HG03103 (cell line): ENCODE data around the gene HOXB1.

Experiments used
- ATAC-seq: cut with Tn5 transposase; IDR thresholded peaks from one replicate; pipeline ENCODE4 v1.9.1; 2021; ENCODE audit warnings: low read depth; ENCODE audit not compliant: unreplicated experiment

Gene HOXB1

DNA sequence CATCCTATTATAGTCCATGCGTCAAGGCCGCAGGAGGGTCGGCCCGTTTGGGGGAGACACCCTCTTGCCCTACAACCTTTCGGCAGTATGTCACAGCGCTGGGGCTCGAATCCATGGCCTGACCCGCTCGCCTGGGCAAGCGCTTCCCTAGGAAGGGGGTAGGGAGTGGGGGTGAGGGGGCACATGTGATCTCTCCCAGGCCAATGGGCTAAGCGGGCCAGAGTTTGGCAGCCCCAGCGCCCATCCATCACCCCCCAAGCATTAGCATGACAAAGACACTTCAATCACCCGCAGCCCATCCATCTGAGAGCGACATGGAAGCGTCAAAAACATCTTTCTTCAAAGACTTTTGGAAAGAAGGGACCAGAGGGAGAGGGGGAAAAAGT, at the start of gene HOXB1:
Gene HOXB1 (minus strand): TSS at position 125 of the 386 bp plus-strand sequence. CDS start 107 bp downstream, at position 18.
- no peak for ATAC-seq

DNA sequence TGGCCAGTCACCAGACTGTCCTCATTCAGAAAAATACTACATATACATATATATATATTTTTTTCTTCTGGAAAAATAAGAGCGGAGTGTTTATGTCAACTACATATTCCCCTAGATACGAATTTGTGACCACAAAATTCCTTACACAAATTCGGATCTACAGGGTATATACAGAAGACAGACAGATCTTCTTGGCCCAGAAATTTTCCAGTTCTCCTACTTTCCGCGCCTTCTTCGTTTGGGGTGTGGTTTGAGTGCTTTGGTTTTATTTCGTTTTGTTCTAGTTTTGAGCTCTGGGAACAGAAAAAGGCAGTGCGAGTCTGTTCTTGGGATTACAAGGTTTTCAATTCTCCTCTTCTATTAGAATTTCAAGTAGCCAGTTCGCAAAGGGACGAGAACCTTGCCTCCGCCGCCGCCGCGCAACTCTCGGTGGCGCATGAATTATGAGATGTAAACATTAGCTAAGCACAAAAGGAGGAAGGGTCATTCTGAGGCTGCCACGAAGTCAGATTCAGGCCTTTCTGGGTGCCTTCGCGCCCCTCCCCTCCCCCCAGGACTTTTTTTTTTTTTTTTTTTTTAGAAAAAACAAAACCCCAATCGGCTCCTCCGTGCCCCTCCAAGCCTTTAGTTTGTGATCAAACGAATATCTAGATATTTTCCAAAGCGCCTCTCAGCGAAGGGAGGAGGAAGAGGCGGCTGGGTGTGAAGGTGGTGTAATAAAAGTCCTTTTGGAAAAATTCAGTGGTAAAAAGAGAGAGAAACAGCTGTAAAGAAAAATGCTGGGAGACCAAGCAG, 49.1 kb upstream of the HOXB1 start:
- ATAC-seq, result no peak

DNA sequence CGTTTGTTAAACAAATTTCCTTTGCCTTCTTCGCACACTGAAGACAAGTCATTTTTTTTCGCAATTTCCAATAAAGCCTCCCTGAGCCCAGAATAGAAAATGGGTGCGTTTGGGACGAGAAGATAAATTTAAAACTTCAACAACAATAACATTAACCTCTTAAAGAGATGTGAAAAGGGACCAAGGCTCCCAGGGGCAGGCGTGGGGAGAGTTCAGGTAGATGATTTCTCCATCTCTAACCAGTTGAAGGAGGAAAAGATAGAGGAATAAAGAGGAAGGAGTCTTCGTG, 48.6 kb upstream of the HOXB1 start:
- no peak for ATAC-seq

DNA sequence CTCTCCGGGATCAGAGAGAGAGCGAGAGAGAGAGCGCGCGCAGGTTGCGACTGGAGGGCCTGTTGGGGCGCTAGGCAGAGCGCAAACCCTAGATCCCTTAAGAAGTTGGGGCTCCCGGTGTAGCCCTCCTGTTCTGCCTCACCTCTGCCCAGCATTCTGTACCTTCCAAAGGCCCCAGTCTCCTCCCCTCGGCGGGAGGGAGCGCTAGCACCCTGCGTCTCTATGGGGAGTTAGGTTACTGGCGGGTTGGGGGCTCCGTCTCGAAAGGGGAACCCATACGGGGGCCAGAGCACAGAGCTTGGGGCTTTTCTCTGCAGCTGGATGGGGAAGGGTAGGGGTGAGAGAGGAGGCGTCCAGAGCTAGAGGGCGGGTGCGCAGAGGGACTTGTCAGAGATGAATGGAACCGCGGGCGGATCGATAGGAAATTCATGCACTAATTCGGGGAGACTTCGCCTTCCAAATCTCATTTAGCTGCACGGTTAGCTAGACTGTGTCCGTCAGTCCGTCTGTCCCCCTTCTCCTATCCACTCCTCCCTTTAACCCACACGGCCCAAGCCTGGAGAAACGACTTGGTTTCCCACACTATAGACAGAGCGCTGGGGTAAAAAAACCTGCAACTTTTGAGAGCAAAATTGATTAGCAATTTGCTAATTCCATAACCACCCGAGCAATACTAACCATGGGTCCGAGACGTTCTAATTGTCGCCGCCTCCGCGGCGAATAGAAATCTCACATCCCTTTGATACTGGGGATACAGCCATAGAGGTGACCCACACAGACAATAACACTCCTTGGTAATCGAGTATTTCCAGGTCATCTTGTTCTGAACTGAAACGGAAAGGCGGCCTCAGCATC, 48.0 kb upstream of the HOXB1 start:
- no peak for ATAC-seq

DNA sequence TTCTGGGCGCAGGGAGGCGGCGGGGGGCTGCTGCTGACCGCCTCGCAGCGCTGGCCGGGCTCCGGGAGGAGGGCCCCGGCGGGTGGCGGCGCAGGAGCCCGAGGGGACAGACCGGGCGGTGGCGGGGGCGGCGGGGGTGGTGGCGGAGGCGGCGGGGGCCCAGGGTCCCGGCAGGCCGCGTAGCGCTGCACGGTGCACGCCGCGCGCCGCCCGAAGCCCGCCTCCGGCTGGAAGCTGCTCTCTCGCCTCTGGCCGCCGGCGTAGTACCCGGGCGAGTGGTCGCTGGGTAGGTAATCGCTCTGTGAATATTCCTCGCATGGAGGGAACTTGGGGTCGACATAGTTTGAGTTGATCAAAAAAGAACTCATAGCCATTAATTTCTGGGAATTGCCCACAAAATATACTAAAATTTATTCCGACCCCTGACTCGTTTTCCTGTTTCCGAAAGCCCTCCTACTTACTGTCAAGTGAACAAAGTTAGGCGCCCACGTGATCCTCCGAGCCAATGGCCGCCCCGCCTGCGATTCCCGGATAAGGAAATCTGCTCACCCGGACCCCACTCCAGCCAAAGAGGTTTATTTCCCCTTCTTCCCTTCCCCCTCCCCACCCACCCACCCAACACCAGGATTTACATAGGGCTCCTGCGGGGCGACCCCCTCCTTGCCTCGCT, 47.3 kb upstream of the HOXB1 start, which contains the start of gene HOXB4:
Gene HOXB4 (minus strand): TSS at position 405 of the 670 bp plus-strand sequence. CDS start 31 bp downstream, at position 374.
- ATAC-seq, result no peak

DNA sequence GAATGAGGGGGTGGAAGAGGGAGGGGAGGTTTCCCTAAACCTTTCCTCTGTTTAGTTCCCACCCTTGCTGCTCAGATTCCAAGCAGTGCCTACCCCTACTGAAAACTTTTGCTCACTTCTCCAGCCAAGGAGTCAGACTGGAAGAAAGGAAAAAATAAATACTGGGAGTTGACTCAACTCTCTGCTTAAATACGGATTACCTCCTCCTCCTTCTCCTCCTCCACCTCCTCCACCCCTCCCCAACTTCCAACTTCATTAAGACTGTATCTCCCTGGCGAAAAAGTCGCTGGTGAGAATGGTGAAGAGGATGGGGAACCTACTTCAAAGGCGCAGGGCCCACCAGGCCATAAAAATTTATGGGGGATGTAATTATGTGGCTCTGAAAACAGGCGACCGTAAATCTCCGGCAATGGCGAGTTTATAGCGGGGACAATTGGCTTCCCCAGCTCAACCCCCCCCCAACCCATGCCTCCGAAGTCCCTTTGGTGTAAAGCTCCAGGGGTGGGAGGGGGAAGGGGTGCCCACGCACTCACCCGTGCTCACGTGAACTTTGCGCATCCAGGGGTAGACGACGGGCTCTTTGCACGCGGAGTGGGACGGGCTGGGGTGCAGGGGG, 46.6 kb upstream of the HOXB1 start:
- no peak for ATAC-seq

DNA sequence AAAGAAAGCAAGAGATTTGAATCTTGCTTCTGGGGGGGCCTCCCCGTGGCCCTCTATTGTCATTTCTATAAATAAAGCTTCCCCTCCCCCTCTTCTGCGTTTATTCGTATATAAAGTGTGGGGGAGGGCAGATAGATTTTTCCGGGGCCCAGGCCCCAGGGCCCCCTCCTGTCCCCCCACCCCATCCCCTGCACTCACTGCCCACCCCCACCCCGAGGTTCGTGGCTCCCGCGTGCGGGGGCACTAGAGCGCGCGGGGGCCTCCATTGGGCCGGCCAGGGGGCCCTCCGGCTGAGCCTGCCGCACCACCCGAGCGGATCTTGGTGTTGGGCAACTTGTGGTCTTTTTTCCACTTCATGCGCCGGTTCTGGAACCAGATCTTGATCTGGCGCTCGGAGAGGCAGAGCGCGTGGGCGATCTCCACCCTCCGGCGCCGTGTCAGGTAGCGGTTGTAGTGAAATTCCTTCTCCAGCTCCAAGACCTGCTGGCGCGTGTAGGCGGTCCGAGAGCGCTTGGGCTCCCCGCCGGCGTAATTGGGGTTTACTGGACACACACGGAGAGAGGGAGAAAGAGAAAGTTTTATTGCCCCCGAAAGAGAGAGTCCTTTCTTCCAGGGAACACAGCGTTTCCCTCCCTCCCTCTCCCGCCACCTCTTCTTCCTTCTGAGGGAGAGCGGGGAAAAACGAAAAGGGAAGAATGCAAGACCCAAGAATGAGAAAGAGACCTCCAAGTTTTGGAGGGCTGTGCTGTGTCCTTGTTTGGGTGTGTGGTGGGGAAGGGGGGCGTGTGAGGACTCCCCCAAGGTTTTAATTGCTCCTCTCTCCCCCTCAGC, 45.9 kb upstream of the HOXB1 start:
- ATAC-seq, result no peak

DNA sequence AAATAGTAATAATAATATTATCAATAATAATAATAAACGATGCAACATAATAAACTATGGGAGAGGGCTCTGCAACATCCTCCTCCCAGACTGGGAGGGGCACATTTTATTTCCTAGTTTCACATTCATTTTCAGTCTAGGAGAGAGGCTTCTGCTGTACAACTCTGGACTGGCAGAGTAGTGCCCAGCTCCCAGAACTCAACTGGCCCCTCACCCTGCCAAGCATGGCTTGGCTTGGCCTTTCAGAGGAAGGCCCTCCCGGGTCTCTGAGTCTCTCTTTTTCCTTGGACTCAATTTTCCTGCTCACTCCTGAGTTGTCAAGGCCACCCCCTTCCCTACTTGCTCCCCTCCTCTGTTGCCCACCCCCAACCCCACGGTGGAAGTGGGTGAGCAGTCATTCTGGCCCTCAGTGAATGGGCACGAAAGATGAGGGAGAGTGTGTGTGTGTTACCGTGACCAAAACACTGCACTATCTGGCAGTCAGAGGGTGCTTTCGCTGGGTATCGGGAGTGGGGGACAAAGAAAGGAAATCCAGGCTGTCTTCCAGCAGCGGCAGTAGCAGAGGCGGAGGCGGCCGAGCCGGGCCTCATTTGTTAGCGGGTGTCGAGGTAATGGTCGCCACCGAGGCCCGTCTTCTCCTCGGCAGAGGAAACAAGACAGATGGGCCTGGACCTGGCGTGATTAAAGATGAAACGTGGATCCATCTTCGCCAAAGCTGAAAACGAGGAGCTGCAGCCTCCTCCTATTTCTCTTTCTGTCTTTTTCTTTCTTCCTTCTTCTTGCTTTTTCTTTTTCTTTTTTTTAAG, 45.1 kb upstream of the HOXB1 start:
- ATAC-seq, result no peak

DNA sequence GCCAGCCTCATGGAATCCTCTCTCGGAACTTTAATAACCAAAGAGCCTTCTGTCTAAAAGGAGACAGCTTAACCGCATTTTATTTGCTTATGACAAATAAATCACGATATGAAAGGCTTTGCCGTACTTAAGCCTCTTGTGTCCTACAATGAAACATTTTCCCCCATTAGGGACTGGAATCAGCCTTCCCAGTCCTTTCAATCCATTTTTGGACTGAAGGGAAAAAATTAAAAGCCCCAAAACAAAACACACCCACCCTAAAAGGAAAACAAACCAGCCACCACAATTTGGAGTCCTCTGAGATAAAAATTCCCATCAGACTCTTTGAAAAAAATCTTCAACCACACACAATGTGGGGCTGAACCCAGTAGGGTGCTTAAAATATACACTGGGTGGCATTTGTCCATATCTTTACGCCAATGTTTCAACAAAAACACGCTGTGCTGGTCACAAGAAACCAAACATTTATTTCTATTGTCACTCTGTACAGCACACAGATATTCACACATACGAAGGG, 44.3 kb upstream of the HOXB1 start:
- no peak for ATAC-seq

DNA sequence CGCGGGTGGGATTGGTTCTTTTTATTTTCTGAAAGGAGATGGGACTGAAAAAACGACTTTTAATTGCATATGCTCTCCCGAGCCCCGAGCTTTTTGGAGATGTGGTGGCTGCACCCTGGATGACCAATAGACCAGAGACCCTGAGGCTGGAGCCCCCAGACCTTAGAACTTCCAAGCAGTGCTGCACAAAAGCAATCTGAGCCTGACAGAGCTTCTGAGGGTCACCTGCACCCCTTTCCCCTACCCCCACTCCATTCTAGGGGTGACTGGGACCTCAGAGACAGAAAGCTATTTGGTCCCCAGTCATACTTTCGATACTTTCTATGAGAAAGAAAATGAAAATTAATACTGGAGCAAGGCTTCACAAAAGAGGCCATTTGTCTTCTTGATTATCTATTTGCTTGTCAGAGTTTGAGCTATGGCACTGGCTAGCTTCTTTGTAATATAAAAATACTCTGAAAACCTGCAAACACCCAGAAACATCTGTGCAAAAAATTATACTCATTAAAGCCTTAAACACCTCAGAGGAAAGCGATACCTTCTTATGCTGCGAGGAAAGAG, 43.8 kb upstream of the HOXB1 start:
- ATAC-seq, result no peak

DNA sequence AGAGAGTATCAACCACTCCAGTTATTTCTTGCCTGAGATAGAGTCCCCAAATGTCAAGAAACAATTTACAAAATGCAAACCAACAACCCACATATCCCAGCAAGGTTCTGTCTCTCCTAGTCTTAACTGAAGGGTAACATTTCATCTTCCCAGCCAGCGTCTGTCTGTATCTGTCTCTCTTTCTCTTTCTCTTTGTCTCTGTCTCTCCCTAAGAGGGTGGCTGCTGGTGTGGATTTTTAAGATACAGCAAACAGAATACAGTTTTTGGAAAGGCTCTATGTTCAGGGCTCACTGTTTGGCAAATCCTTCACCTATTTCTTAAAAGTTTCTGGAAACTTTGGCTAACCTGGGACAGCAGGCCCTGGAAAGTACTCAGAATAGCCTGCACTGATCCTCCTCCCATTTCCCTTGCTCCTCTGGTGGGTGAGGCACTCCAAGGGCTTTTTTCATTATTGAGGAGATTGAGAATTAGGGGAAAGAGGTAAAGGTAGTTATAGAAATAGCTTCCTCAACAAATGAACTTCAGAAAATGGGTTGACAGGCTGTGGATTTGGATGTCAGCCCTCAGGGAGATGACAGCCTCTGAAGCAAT, 41.1 kb upstream of the HOXB1 start:
- no peak for ATAC-seq

DNA sequence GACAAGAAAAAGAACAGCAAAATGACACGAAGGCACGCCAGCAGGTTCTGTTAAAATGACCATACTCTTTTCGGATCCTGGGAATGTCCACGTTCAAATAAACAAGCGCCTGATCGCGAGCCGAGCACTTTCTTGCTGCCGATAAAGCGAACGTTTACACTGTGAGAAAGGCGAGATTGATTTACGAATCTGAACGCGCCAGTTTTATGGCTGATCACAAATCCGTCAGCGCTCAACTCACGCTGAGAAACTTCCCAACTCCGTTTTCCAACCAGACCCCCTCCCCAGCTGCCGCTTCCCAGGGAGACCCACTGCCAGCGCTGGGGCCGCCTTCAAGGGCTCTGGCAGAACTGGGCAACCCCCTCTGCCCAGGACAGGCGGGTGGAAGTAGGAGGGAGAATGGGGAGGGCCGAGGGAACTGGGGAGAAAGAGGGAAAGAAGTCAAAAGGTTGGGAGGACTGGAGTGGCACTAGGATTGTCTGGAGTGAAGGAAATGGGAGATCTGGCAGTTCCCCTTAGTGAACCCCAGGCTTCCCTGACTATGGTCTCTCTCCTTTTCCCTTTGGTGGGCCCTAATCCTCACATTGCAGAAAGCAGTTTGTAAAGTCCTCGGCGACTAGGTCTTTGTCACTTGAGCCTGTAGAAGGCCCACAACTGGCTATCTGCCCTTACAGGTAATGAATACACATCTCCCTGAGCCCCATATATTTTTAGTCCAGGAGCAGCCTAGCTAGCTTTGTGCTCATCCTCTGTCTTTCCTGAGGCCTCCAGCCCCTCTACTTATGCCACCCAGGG, 40.4 kb upstream of the HOXB1 start:
- no peak for ATAC-seq

DNA sequence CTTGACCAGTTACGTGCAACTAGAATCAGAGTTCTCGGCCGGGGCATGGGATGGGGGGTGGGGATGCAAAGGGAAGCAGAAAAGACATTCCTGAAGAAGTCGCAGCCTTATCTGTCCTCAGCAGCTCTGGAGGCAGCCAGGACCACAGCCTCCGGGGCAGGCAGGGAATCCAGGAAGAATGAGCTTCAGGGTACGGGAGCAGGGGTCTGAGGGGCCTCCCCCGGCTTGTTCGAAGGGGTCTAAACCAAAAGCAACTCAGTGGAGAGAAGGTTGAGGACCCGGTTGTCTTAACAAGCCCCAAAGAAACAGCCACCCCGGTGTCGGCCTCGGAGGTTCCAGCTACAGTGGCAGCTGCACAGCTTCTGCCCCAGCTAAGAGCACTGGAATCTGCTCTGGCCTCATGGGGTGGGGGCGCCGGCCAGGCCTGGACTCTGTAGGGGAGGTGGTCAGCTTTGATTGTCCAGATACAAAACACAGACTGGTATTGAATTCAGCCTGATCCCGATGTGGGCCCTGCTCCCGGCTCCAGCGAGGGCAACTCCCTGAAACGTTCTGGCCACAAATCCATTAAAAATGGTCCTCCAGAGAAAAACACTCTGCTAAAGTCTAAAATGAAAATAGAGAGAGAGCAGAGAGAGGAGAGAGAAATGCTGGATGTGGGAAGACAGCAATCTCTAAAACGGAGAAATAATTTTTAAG, 39.7 kb upstream of the HOXB1 start:
- ATAC-seq, result no peak

DNA sequence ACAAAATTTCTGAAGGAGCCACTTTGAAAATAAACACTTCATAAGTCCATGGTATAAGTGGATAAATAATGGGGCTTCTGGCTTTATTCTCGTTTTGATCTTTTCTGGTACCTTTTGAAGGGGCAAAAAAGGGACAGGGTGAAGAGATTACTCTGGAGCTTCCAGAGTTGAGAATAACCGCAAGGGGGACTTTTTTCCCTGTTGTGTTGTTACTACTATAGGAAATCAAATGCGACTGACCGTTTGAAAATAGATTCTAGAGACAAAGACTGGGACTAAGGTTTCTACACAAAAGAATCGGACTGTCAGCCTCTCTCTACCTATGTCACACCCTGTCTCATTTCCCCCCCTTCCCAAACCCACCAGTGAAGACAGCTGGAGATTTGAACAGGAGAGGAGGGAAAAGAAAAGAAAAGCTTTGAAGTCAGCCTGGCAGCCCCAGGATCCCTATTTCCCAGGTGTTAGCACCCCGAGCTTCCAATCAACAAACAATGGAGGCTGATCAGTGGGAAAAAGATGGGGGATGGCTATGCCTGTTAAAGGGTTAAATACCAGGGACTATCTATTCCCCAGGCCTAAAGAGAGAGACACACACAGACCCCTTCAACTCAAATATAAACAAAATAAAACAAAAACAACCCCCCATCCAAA, 39.0 kb upstream of the HOXB1 start:
- ATAC-seq, result no peak

DNA sequence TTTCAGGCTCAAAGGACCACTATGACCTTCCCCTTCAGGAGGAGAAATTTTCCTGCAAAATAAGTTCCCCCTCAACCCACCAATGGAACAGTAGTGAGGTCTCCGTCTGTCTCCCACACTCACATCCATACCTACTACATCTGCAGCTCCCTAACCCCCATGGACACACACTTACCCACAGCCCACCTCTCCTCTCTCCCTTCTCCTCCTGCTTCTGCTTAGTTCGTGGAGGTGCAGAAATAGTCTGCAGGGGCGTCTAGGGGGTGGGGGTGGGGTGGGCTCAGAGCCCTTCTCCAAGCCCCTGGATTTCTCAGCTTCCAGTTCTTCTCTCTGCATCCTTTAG, 38.4 kb upstream of the HOXB1 start:
- no peak for ATAC-seq

DNA sequence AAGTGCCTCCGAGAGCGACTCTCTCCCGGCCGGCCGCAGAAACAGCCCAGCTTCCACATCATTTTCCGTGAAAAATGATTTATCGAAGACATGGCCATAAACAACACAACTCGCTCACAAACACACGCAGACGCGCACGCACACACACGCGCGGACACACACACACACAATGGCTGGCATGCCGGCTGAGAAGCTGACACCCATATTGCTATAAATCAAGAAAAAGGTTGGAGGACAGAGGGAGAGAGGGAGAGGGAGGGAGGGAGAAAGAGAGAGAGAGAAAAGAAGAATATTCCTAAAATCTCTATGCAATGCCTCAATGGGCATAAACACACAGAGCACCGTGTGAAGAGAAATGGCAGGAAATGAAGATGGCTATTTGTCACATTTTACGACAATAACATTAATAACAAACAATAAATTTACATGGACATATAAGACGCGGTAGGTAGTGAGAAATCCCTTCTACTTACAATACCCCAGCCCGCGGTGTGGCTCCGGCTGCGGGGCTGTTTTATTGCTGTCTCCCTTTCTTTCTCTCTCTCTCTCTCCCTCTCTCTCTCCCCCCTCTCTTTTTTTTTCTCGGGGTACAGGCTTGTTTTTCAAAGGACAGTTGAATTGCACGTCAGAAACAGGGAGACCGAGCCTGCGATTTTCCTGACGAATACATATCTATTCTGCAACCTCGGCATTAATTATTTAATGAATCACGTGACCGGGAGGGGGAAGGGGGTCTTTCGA, 37.9 kb upstream of the HOXB1 start:
- ATAC-seq, result no peak
